Glomerular visceral epithelial cell (primary cell): ENCODE data around the gene MFAP3L.

Source experiments
- DNase-seq: peaks from one replicate; pipeline ENCODE4 v3.0.0-alpha.2; 2016; ENCODE audit errors: extremely low spot score

Gene MFAP3L

GRCh38 chr4:169941141-169941540 lies 85.1 kb downstream of the MFAP3L start:
- DNase-seq: no peak

- DNase-seq: no peak
Measured at GRCh38 chr4:169940460-169940859, 85.7 kb downstream of the MFAP3L start.
